ENCODE measurements around the gene FAM237A. TPM values are rescaled to one million over a fixed set of nuclear protein-coding genes. Genes with fewer than 3 reads are reported as not detected.

The FAM237A gene
- not detected for total RNA-seq
- not detected for polyA plus RNA-seq
- total RNA-seq, result 0 reads per million in 6 experiments

GRCh38 chr2:206642075-206643025, at the start of gene FAM237A:
Gene FAM237A (plus strand): TSS chr2:206642487. CDS start chr2:206644237, 1,750 bp downstream.
- POLR2A ChIA-PET, result no interaction called here
- Mint-ChIP-seq H3K27me3 (peaks cover 10 to 34% (median 20%) of the 10 kb centered on the region in 5 donors), H3K4me3 (no peak within 1 kb of the TSS), H3K9me3 (peaks cover 0 to 3% (median 0%) of the 10 kb centered on the region in 9 donors), H3K36me3 (no peaks in the 10 kb centered on the region), H3K27ac (no peak within 1 kb of the TSS), H3K4me1 (no peaks in the 10 kb centered on the region)
- ATAC-seq, result no peak
- peak in 2 of 10 donors; percentile 1 to 2 for DNase-seq

GRCh38 chr2:206597717-206598218, 44.5 kb upstream of the FAM237A start:
- Mint-ChIP-seq H3K36me3 (no peaks in the 10 kb centered on the region), H3K9me3 (no peaks in the 10 kb centered on the region), H3K27me3 (peaks cover 4 to 8% (median 4%) of the 10 kb centered on the region in 5 donors), H3K27ac (no peak overlapping the region), H3K4me3 (no peak overlapping the region), H3K4me1 (no peaks in the 10 kb centered on the region)
- POLR2A ChIA-PET, result no interaction called here
- ATAC-seq, result no peak
- DNase-seq, result no peak

- no peaks in the 10 kb centered on the region for H3K36me3 Mint-ChIP-seq
- ATAC-seq (no peak), DNase-seq (no peak)
- H3K27me3 Mint-ChIP-seq, result peaks cover 0 to 10% (median 4%) of the 10 kb centered on the region in 5 donors
- no peak overlapping the region for H3K27ac Mint-ChIP-seq
- no peaks in the 10 kb centered on the region for H3K4me1 Mint-ChIP-seq
- H3K4me3 Mint-ChIP-seq, result no peak overlapping the region
- POLR2A ChIA-PET, result no interaction called here
- no peaks in the 10 kb centered on the region for H3K9me3 Mint-ChIP-seq
Measured at GRCh38 chr2:206603243-206603642, 39.0 kb upstream of the FAM237A start.

- H3K9me3 Mint-ChIP-seq, result no peaks in the 10 kb centered on the region
- no peak overlapping the region for H3K4me3 Mint-ChIP-seq
- H3K27ac Mint-ChIP-seq, result no peak overlapping the region
- POLR2A ChIA-PET, result no interaction called here
- no peaks in the 10 kb centered on the region for H3K36me3 Mint-ChIP-seq
- ATAC-seq, result no peak
- H3K4me1 Mint-ChIP-seq, result peaks cover 0 to 2% (median 0%) of the 10 kb centered on the region in 4 donors
- no peak for DNase-seq
- peaks cover 0 to 8% (median 3%) of the 10 kb centered on the region in 5 donors for H3K27me3 Mint-ChIP-seq
Measured at GRCh38 chr2:206610451-206610850, 31.8 kb upstream of the FAM237A start.

GRCh38 chr2:206611191-206611590, 31.1 kb upstream of the FAM237A start:
- POLR2A ChIA-PET, result no interaction called here
- H3K9me3 Mint-ChIP-seq, result no peaks in the 10 kb centered on the region
- no peak for ATAC-seq
- no peaks in the 10 kb centered on the region for H3K36me3 Mint-ChIP-seq
- no peak overlapping the region for H3K27ac Mint-ChIP-seq
- H3K27me3 Mint-ChIP-seq, result peaks cover 0 to 4% (median 0%) of the 10 kb centered on the region in 5 donors
- no peak overlapping the region for H3K4me3 Mint-ChIP-seq
- H3K4me1 Mint-ChIP-seq, result peaks cover 0 to 2% (median 0%) of the 10 kb centered on the region in 4 donors
- no peak for DNase-seq

- H3K4me1 Mint-ChIP-seq, result peaks cover 0 to 2% (median 0%) of the 10 kb centered on the region in 4 donors
- ATAC-seq, result no peak
- no peaks in the 10 kb centered on the region for H3K36me3 Mint-ChIP-seq
- DNase-seq, result no peak
- no peak overlapping the region for H3K4me3 Mint-ChIP-seq
- POLR2A ChIA-PET, result no interaction called here
- peaks cover 0 to 4% (median 0%) of the 10 kb centered on the region in 5 donors for H3K27me3 Mint-ChIP-seq
- H3K9me3 Mint-ChIP-seq, result no peaks in the 10 kb centered on the region
- no peak overlapping the region for H3K27ac Mint-ChIP-seq
Measured at GRCh38 chr2:206611736-206612135, 30.6 kb upstream of the FAM237A start.

GRCh38 chr2:206614811-206615210, 27.5 kb upstream of the FAM237A start:
- no peak overlapping the region for H3K27ac Mint-ChIP-seq

GRCh38 chr2:206615417-206616089, 26.7 kb upstream of the FAM237A start:
- H3K27ac Mint-ChIP-seq, result no peak overlapping the region
- H3K4me3 Mint-ChIP-seq, result no peak overlapping the region
- H3K4me1 Mint-ChIP-seq, result no peaks in the 10 kb centered on the region
- H3K36me3 Mint-ChIP-seq, result no peaks in the 10 kb centered on the region
- POLR2A ChIA-PET, result no interaction called here
- H3K27me3 Mint-ChIP-seq, result peaks cover 0 to 18% (median 4%) of the 10 kb centered on the region in 5 donors
- DNase-seq (no peak), ATAC-seq (no peak)
- no peaks in the 10 kb centered on the region for H3K9me3 Mint-ChIP-seq

More at GRCh38 chr2:206614811-206615210, 27.5 kb upstream of the FAM237A start:
- ATAC-seq (no peak), DNase-seq (no peak)
- no peaks in the 10 kb centered on the region for H3K9me3 Mint-ChIP-seq
- no peaks in the 10 kb centered on the region for H3K36me3 Mint-ChIP-seq
- POLR2A ChIA-PET, result no interaction called here
- no peak overlapping the region for H3K4me3 Mint-ChIP-seq
- no peaks in the 10 kb centered on the region for H3K4me1 Mint-ChIP-seq
- peaks cover 0 to 18% (median 4%) of the 10 kb centered on the region in 5 donors for H3K27me3 Mint-ChIP-seq

GRCh38 chr2:206616151-206616550, 26.1 kb upstream of the FAM237A start:
- DNase-seq (no peak), ATAC-seq (no peak)
- no peaks in the 10 kb centered on the region for H3K36me3 Mint-ChIP-seq
- POLR2A ChIA-PET, result no interaction called here
- no peak overlapping the region for H3K4me3 Mint-ChIP-seq
- peaks cover 0 to 18% (median 4%) of the 10 kb centered on the region in 5 donors for H3K27me3 Mint-ChIP-seq
- no peak overlapping the region for H3K27ac Mint-ChIP-seq
- H3K4me1 Mint-ChIP-seq, result no peaks in the 10 kb centered on the region
- no peaks in the 10 kb centered on the region for H3K9me3 Mint-ChIP-seq

GRCh38 chr2:206619011-206619410, 23.3 kb upstream of the FAM237A start:
- H3K4me1 Mint-ChIP-seq, result no peaks in the 10 kb centered on the region
- H3K4me3 Mint-ChIP-seq, result no peak overlapping the region
- ATAC-seq (no peak), DNase-seq (no peak)
- H3K36me3 Mint-ChIP-seq, result no peaks in the 10 kb centered on the region
- POLR2A ChIA-PET, result no interaction called here
- no peak overlapping the region for H3K27ac Mint-ChIP-seq
- H3K27me3 Mint-ChIP-seq, result peaks cover 0 to 18% (median 7%) of the 10 kb centered on the region in 5 donors
- H3K9me3 Mint-ChIP-seq, result peaks cover 0 to 2% (median 0%) of the 10 kb centered on the region in 9 donors

- Mint-ChIP-seq H3K4me1 (no peaks in the 10 kb centered on the region), H3K27ac (no peak overlapping the region), H3K4me3 (no peak overlapping the region), H3K27me3 (peaks cover 4 to 24% (median 21%) of the 10 kb centered on the region in 5 donors), H3K9me3 (peaks cover 0 to 2% (median 0%) of the 10 kb centered on the region in 9 donors), H3K36me3 (no peaks in the 10 kb centered on the region)
- DNase-seq (no peak), ATAC-seq (no peak)
- POLR2A ChIA-PET, result no interaction called here
Measured at GRCh38 chr2:206626108-206626507, 16.2 kb upstream of the FAM237A start.

GRCh38 chr2:206627632-206628031, 14.7 kb upstream of the FAM237A start:
- DNase-seq, result no peak
- no peaks in the 10 kb centered on the region for H3K36me3 Mint-ChIP-seq
- POLR2A ChIA-PET, result no interaction called here
- no peak overlapping the region for H3K27ac Mint-ChIP-seq
- no peaks in the 10 kb centered on the region for H3K9me3 Mint-ChIP-seq
- H3K4me1 Mint-ChIP-seq, result no peaks in the 10 kb centered on the region
- H3K27me3 Mint-ChIP-seq, result peaks cover 4 to 30% (median 21%) of the 10 kb centered on the region in 5 donors
- H3K4me3 Mint-ChIP-seq, result no peak overlapping the region
- no peak for ATAC-seq

GRCh38 chr2:206631340-206631739, 10.9 kb upstream of the FAM237A start:
- POLR2A ChIA-PET, result no interaction called here
- no peaks in the 10 kb centered on the region for H3K36me3 Mint-ChIP-seq
- H3K4me3 Mint-ChIP-seq, result no peak overlapping the region
- ATAC-seq, result no peak
- H3K9me3 Mint-ChIP-seq, result no peaks in the 10 kb centered on the region
- no peak for DNase-seq
- no peak overlapping the region for H3K27ac Mint-ChIP-seq
- H3K4me1 Mint-ChIP-seq, result no peaks in the 10 kb centered on the region
- peaks cover 13 to 28% (median 17%) of the 10 kb centered on the region in 5 donors for H3K27me3 Mint-ChIP-seq

Data from naive thymus-derived CD8-positive, alpha-beta T cell (primary cell).